HL-60/S4 treated with phorbol 12-myristate 13-acetate at 8.2 ng/mL for 4 days and 3 days (cell line): ENCODE measurements around the gene RPL35A.
"Not testable (repeated sequence)": the region's sequence is repeated elsewhere in the genome, so short reads cannot be mapped to it uniquely, and the experiment has no call there.

ENCODE experiments used
- in situ Hi-C: fragments of 300-500 bp; cut with MboI; formaldehyde crosslinking; loops from 2 replicates; pipeline ENCODE4 v1.15.0; 2022; ENCODE audit warnings: low sequenced_read_pairs

The RPL35A gene

DNA sequence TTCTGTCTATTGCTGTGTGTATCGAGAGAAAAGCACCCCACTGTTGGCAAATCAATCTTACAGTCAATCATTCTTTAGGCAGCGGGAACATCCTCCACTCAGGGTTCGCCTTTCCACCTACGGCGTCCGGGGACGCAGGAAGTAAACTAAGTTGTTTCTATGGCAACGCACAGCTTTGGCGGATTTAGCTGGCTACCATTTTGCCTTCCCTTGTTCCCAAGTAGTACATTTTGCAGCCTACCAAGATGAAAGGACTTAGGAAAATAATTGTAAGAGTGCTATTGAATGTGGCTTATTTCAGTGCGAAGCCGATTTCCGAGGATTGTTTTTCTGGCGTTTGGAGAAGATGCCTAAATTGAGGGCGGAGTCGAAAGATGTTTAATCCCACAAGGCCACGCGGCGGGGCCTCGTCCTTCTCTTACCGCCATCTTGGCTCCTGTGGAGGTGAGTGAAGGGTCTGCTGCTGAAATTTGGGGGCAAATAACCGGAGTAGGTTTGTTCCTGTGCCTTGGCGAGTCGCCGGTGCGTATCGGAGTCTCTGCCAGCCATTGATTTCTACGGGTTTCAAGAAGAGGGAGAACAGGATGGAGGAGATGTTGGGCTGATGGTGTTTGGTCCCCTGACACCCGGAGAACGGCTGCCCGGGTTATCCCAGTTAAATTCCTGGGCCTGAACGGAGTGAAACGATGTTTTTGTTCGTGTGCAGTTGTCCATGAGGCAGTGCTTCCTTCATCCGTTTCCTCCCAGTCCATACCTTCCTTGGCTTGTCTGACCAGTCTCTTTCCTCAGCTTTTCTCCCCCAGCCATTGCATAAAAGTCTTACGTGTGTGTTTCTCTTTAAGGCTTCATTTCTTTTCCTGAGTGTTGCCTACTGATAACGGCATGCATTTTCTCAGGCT, at the start of gene RPL35A:
TSS of gene RPL35A (plus strand) at position 413 of the 899 bp plus-strand sequence. CDS start 778 bp downstream, outside the sequence.
- in situ Hi-C loops: no loop called here

- in situ Hi-C loops: no loop called here
Measured at GRCh38 chr3:197901626-197902025, 48.4 kb upstream of the RPL35A start.

GRCh38 chr3:197906023-197906849, 43.8 kb upstream of the RPL35A start:
- in situ Hi-C loops: no loop called here

DNA sequence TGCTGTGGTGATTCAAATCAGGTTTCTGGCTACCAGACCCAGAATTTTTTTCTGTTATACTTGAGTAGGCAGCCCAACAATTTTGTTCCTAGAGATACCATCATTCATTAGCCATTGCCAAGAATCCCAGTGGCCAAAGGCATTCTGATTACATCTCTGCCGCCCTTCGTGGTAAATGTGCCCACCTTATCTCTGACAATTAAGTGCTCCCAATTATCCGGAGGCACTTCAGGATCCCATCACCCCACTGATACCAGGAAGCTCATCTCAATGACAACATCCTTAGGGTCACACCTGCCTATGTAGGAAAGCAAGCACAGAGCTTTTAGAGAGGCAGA, 43.2 kb upstream of the RPL35A start:
- in situ Hi-C loops: no loop called here

- in situ Hi-C loops: no loop called here
Measured at GRCh38 chr3:197907196-197907595, 42.8 kb upstream of the RPL35A start.

DNA sequence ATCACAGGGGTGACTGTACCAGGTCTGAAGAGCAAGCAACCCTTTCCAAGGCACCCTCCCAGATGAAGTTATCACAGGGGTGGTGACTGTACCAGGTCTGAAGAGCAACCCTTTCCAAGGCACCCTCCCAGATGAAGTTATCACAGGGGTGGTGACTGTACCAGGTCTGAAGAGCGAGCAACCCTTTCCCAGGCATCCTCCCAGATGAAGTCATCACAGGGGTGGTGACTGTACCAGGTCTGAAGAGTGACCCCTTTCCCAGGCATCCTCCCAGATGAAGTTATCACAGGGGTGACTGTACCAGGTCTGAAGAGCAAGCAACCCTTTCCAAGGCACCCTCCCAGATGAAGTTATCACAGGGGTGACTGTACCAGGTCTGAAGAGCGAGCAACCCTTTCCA, 41.4 kb upstream of the RPL35A start:
- in situ Hi-C loops: not testable (repeated sequence)

GRCh38 chr3:197908957-197909701, 40.9 kb upstream of the RPL35A start:
- in situ Hi-C loops: no loop called here

GRCh38 chr3:197912741-197913476, 37.1 kb upstream of the RPL35A start:
- in situ Hi-C loops: no loop called here

DNA sequence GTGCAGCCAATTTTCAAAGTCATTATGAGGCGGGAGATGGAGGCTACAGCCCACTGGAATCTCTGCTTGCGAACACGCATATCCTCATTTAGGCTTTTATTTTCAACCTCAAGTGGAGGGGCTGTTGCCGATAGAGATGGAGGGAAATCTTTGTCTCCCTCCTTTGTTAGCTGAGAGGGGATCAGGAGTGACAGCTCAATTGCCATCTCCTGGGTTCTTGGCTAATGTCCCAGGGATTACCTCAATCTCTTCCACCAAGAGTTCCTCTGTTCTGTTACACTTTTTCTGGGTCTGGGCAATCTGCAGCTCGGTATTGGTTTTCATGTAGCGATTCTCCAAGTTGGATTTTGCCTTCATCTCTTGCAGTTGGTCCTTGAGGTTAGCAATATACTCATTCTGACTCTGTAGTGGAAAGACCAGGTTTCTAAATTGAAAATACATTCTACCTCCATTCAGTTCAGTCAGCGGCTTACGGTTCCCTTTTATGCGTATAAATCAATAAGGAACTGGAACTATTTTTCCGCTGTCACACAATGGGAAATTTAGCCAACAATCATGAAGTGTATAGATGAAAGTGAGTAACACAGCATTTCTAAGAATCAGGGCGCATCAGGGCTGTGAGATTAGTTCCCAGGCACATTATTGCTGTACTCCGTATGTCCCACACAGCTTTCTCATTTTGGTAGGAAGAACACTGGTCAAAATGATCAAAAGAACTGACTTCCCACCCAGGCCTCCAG, 36.2 kb upstream of the RPL35A start:
- in situ Hi-C loops: no loop called here

- in situ Hi-C loops: not testable (repeated sequence)
Measured at GRCh38 chr3:197921429-197922275, 28.3 kb upstream of the RPL35A start.

- in situ Hi-C loops: no loop called here
Measured at GRCh38 chr3:197926418-197926817, 23.6 kb upstream of the RPL35A start.

DNA sequence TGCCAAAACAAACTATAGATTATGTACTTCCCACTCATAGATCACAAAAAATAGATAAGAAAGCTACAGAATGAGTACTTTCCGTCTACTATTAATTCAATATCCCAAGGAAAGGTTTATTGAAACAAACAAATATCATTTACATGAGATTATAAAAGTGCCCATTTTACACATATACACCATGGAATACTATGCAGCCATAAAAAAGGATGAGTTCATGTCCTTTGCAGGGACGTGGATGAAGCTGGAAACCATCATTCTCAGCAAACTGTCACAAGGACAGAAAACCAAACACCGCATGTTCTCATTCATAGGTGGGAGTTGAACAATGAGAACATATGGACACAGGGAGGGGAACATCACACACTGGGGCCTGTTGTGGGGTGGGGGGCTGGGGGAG, 22.4 kb upstream of the RPL35A start:
- in situ Hi-C loops: not testable (repeated sequence)

DNA sequence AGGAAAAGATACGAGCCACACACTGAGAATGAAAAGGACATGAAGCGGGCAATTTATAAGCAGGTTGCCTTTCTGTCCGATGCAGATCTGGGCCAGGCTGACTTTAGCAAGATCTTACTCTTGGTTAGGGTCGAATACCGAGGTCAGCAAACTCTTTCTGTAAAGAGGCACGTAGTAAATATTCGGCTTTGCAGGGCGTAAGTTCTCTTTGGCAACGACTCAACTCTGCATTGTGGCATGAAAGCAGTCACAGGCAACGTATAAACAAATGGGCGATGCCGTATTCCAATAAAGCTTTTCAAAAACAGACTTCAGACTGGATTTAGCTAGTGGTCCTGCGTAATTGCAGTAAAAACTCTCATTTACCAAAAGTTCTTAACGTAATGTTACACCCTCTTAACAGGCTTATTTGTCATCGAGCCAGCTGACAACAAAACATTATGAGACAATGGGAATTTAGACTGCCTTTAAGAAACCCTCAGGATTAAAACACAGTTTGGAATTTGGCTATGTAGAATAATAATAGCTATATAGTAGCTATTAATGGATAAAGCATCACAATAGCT, 13.1 kb upstream of the RPL35A start:
- in situ Hi-C loops: no loop called here

- in situ Hi-C loops: no loop called here
Measured at GRCh38 chr3:197940745-197941384, 9.1 kb upstream of the RPL35A start.

GRCh38 chr3:197942956-197943556, 6.9 kb upstream of the RPL35A start:
- in situ Hi-C loops: no loop called here

- in situ Hi-C loops: no loop called here
Measured at GRCh38 chr3:197949191-197949777, 706 bp upstream of the RPL35A start.

GRCh38 chr3:197950677-197951061, 679 bp downstream of the RPL35A start:
- in situ Hi-C loops: no loop called here
